ENCODE measurements around the gene UNC79.
A peak's percentile ranks its signal among the peaks of the same experiment; 100 is the strongest.

UNC79 gene

DNA sequence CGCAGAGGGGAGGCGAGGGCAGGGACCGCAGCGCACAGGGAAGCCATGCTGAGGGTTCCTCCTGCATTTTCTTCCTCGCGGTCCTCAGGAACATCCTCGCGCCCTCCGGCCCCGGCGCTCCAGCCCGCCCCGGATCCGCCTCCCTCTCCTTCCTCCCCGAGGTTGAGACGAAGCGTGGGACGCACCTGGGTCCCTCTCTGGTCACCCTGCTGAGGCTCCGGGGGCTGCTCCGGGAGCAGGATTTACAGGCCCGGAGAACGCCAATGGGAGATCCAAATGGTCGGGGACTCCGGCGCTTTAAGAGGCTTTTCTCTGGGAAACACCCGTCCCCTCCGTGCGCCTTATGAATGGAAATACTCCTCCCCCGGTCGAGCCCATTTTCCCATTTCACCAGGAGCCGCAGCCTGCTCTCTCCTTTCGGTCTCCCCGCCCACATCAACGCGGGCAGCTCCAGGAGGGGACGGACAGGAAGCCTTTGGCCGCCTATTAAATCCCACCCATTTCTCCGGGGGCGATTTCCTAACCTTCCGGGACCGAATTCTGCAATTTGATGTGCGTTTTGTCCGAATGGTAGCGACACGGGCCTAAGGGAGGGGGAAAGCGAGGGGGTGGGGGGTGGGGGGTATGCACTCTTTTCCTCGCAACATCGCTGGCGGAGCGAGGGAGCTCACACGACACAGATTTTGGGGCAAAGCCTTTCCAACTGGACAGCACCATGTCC lies at the start of gene UNC79:
Gene UNC79 (plus strand): TSS at position 625 of the 721 bp plus-strand sequence. CDS start 91 bp downstream, at position 716.
- peak within 1 kb of the TSS; percentile 49 for H3K4me3 ChIP-seq (ENCODE audit: low read depth, low read length)
- TF ChIP-seq ZNF274 (IDR thresholded peaks at IDR 0.05; ENCODE audit: low read length), result no peak
- no peak for TF ChIP-seq ZNF274 (tag by site-specific recombination; IDR thresholded peaks at IDR 0.05; ENCODE audit: borderline replicate concordance)
- TF ChIP-seq ZBTB48 (tag by site-specific recombination; IDR thresholded peaks at IDR 0.05), result peak; percentile 87
- TF ChIP-seq ZNF660 (tag by site-specific recombination; IDR thresholded peaks at IDR 0.05), result peak; percentile 35; the same call in 1 of the 2 replicates
- TF ChIP-seq, protein P1, sequence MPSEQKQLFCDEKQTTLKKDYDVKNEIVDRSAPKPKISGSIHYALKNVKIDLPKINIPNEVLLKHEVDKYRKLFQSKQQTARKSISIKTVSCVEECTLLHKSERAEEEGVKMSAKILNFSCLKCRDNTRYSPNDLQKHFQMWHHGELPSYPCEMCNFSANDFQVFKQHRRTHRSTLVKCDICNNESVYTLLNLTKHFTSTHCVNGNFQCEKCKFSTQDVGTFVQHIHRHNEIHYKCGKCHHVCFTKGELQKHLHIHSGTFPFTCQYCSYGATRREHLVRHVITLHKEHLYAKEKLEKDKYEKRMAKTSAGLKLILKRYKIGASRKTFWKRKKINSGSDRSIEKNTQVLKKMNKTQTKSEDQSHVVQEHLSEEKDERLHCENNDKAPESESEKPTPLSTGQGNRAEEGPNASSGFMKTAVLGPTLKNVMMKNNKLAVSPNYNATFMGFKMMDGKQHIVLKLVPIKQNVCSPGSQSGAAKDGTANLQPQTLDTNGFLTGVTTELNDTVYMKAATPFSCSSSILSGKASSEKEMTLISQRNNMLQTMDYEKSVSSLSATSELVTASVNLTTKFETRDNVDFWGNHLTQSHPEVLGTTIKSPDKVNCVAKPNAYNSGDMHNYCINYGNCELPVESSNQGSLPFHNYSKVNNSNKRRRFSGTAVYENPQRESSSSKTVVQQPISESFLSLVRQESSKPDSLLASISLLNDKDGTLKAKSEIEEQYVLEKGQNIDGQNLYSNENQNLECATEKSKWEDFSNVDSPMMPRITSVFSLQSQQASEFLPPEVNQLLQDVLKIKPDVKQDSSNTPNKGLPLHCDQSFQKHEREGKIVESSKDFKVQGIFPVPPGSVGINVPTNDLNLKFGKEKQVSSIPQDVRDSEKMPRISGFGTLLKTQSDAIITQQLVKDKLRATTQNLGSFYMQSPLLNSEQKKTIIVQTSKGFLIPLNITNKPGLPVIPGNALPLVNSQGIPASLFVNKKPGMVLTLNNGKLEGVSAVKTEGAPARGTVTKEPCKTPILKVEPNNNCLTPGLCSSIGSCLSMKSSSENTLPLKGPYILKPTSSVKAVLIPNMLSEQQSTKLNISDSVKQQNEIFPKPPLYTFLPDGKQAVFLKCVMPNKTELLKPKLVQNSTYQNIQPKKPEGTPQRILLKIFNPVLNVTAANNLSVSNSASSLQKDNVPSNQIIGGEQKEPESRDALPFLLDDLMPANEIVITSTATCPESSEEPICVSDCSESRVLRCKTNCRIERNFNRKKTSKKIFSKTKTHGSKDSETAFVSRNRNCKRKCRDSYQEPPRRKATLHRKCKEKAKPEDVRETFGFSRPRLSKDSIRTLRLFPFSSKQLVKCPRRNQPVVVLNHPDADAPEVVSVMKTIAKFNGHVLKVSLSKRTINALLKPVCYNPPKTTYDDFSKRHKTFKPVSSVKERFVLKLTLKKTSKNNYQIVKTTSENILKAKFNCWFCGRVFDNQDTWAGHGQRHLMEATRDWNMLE (tag by site-specific recombination; conservative IDR thresholded peaks at IDR 0.05; ENCODE audit: low read depth), result no peak
- peak; percentile 76 for TF ChIP-seq ZFHX2 (tag by site-specific recombination; conservative IDR thresholded peaks at IDR 0.05)
- no peak for TF ChIP-seq ZNF843 (tag by site-specific recombination; IDR thresholded peaks at IDR 0.05)
- TF ChIP-seq PRDM10 (tag by site-specific recombination; IDR thresholded peaks at IDR 0.05), result peak; percentile 97
- TF ChIP-seq ZNF398 (tag by site-specific recombination; IDR thresholded peaks at IDR 0.05), result peak; percentile 31; the same call in 1 of the 2 replicates
- no peak for TF ChIP-seq ZBTB6 (tag by site-specific recombination; IDR thresholded peaks at IDR 0.05)
- TF ChIP-seq ZNF335 (tag by site-specific recombination; conservative IDR thresholded peaks at IDR 0.05), result peak; percentile 86
- peak; percentile 58; the same call in 1 of the 2 replicates for TF ChIP-seq SP3 (tag by site-specific recombination; IDR thresholded peaks at IDR 0.05)
- no peak for TF ChIP-seq ZNF37A (tag by site-specific recombination; IDR thresholded peaks at IDR 0.05)
- TF ChIP-seq, protein P2, sequence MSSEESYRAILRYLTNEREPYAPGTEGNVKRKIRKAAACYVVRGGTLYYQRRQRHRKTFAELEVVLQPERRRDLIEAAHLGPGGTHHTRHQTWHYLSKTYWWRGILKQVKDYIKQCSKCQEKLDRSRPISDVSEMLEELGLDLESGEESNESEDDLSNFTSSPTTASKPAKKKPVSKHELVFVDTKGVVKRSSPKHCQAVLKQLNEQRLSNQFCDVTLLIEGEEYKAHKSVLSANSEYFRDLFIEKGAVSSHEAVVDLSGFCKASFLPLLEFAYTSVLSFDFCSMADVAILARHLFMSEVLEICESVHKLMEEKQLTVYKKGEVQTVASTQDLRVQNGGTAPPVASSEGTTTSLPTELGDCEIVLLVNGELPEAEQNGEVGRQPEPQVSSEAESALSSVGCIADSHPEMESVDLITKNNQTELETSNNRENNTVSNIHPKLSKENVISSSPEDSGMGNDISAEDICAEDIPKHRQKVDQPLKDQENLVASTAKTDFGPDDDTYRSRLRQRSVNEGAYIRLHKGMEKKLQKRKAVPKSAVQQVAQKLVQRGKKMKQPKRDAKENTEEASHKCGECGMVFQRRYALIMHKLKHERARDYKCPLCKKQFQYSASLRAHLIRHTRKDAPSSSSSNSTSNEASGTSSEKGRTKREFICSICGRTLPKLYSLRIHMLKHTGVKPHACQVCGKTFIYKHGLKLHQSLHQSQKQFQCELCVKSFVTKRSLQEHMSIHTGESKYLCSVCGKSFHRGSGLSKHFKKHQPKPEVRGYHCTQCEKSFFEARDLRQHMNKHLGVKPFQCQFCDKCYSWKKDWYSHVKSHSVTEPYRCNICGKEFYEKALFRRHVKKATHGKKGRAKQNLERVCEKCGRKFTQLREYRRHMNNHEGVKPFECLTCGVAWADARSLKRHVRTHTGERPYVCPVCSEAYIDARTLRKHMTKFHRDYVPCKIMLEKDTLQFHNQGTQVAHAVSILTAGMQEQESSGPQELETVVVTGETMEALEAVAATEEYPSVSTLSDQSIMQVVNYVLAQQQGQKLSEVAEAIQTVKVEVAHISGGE (tag by site-specific recombination; conservative IDR thresholded peaks at IDR 0.05; ENCODE audit: low read depth), result peak; percentile 62
- no peak for TF ChIP-seq ZNF621 (tag by site-specific recombination; IDR thresholded peaks at IDR 0.05)
- TF ChIP-seq ZBTB17 (tag by site-specific recombination; IDR thresholded peaks at IDR 0.05), result 0 out of 2 replicates have a peak, but pooled peaks have one; percentile 18
- TF ChIP-seq SP2 (tag by site-specific recombination; IDR thresholded peaks at IDR 0.05), result peak; percentile 64
- TF ChIP-seq, protein P3, sequence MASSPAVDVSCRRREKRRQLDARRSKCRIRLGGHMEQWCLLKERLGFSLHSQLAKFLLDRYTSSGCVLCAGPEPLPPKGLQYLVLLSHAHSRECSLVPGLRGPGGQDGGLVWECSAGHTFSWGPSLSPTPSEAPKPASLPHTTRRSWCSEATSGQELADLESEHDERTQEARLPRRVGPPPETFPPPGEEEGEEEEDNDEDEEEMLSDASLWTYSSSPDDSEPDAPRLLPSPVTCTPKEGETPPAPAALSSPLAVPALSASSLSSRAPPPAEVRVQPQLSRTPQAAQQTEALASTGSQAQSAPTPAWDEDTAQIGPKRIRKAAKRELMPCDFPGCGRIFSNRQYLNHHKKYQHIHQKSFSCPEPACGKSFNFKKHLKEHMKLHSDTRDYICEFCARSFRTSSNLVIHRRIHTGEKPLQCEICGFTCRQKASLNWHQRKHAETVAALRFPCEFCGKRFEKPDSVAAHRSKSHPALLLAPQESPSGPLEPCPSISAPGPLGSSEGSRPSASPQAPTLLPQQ (tag by site-specific recombination; IDR thresholded peaks at IDR 0.05), result no peak
- TF ChIP-seq ZNF677 (tag by site-specific recombination; IDR thresholded peaks at IDR 0.05), result no peak
- TF ChIP-seq ZNF114 (tag by site-specific recombination; IDR thresholded peaks at IDR 0.05), result no peak

More for the DNA sequence above, at the start of gene UNC79:
- ChIA-PET CTCF (interaction anchor here (0.6 kb wide), 1 partner anchor 54 kb away, joined by 3 read pairs; no protein-coding TSS in a partner anchor), POLR2A (interaction anchor here (0.7 kb wide), 1 partner anchor 591 kb away, joined by 3 read pairs; no protein-coding TSS in a partner anchor)
- H3K4me1 ChIP-seq (ENCODE audit: control insufficient read depth, insufficient read depth, low read length), result 0 out of 2 replicates have a peak, but pooled peaks cover 2% of the 10 kb centered on the region
- no peaks in the 10 kb centered on the region for H3K36me3 ChIP-seq (ENCODE audit: control insufficient read depth in 2 of 2, insufficient read depth in 1 of 2, low read length in 2 of 2)
- H3K27ac ChIP-seq (ENCODE audit: extremely low read depth, low read depth, low read length), result no peak within 1 kb of the TSS
- H3K9me3 ChIP-seq (ENCODE audit: control insufficient read depth, insufficient read depth, low read depth, low read length), result no peaks in the 10 kb centered on the region; the same call in 1 of the 2 replicates

Data from HEK293 (cell line).